ENCODE data around the gene SPON1. TPM values are rescaled to one million over a fixed set of nuclear protein-coding genes. Genes with fewer than 3 reads are reported as not detected.

Gene SPON1
- total and polyA plus RNA-seq, 2 of the 8 experiments (the other 6 are each of a cell fraction or from before 2014, with no cell fraction given) = 1.5 to 5.4 TPM

DNA sequence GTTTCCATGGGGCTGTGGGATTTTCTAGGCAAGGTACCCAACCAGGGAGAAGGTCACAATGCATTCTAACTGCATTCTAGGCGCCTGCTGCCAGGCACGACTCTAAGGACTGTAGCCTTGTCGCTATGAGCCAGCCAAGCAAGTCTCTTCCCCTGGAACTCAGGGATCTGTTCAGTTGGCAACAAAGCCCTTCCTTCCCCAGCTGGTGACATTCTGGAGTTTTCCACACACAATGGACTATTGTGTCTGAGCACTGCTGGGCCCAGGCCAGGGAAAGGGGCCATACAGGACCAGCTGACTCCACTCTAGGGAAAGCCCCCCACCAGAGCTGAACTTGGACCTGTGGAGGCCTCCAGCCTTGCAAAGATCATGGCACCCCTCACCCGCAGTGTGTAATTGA is 279.7 kb downstream of the SPON1 start (continued):
- TF ChIP-seq, protein P1, sequence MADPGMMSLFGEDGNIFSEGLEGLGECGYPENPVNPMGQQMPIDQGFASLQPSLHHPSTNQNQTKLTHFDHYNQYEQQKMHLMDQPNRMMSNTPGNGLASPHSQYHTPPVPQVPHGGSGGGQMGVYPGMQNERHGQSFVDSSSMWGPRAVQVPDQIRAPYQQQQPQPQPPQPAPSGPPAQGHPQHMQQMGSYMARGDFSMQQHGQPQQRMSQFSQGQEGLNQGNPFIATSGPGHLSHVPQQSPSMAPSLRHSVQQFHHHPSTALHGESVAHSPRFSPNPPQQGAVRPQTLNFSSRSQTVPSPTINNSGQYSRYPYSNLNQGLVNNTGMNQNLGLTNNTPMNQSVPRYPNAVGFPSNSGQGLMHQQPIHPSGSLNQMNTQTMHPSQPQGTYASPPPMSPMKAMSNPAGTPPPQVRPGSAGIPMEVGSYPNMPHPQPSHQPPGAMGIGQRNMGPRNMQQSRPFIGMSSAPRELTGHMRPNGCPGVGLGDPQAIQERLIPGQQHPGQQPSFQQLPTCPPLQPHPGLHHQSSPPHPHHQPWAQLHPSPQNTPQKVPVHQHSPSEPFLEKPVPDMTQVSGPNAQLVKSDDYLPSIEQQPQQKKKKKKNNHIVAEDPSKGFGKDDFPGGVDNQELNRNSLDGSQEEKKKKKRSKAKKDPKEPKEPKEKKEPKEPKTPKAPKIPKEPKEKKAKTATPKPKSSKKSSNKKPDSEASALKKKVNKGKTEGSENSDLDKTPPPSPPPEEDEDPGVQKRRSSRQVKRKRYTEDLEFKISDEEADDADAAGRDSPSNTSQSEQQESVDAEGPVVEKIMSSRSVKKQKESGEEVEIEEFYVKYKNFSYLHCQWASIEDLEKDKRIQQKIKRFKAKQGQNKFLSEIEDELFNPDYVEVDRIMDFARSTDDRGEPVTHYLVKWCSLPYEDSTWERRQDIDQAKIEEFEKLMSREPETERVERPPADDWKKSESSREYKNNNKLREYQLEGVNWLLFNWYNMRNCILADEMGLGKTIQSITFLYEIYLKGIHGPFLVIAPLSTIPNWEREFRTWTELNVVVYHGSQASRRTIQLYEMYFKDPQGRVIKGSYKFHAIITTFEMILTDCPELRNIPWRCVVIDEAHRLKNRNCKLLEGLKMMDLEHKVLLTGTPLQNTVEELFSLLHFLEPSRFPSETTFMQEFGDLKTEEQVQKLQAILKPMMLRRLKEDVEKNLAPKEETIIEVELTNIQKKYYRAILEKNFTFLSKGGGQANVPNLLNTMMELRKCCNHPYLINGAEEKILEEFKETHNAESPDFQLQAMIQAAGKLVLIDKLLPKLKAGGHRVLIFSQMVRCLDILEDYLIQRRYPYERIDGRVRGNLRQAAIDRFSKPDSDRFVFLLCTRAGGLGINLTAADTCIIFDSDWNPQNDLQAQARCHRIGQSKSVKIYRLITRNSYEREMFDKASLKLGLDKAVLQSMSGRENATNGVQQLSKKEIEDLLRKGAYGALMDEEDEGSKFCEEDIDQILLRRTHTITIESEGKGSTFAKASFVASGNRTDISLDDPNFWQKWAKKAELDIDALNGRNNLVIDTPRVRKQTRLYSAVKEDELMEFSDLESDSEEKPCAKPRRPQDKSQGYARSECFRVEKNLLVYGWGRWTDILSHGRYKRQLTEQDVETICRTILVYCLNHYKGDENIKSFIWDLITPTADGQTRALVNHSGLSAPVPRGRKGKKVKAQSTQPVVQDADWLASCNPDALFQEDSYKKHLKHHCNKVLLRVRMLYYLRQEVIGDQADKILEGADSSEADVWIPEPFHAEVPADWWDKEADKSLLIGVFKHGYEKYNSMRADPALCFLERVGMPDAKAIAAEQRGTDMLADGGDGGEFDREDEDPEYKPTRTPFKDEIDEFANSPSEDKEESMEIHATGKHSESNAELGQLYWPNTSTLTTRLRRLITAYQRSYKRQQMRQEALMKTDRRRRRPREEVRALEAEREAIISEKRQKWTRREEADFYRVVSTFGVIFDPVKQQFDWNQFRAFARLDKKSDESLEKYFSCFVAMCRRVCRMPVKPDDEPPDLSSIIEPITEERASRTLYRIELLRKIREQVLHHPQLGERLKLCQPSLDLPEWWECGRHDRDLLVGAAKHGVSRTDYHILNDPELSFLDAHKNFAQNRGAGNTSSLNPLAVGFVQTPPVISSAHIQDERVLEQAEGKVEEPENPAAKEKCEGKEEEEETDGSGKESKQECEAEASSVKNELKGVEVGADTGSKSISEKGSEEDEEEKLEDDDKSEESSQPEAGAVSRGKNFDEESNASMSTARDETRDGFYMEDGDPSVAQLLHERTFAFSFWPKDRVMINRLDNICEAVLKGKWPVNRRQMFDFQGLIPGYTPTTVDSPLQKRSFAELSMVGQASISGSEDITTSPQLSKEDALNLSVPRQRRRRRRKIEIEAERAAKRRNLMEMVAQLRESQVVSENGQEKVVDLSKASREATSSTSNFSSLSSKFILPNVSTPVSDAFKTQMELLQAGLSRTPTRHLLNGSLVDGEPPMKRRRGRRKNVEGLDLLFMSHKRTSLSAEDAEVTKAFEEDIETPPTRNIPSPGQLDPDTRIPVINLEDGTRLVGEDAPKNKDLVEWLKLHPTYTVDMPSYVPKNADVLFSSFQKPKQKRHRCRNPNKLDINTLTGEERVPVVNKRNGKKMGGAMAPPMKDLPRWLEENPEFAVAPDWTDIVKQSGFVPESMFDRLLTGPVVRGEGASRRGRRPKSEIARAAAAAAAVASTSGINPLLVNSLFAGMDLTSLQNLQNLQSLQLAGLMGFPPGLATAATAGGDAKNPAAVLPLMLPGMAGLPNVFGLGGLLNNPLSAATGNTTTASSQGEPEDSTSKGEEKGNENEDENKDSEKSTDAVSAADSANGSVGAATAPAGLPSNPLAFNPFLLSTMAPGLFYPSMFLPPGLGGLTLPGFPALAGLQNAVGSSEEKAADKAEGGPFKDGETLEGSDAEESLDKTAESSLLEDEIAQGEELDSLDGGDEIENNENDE (IDR thresholded peaks at IDR 0.05; ENCODE audit: insufficient replicate concordance, low read length) = no peak
- TF ChIP-seq SAP30 (IDR thresholded peaks at IDR 0.05; ENCODE audit: insufficient read depth, insufficient replicate concordance, low read length) = no peak
- TF ChIP-seq CREB1 (IDR thresholded peaks at IDR 0.05) = no peak
- TF ChIP-seq NANOG (IDR thresholded peaks at IDR 0.05; ENCODE audit: insufficient read depth, low read depth, low read length, poor library complexity, severe bottlenecking) = no peak
